Stomach (tissue), 9 donors: ENCODE results near the gene CKLF. TPM values are rescaled to one million over a fixed set of nuclear protein-coding genes. Genes with fewer than 3 reads are reported as not detected.

Source experiments
- DNase-seq, 2 donors: peaks; one replicate each; pipeline versions ENCODE4 v3.0.0 to v3.0.0-alpha.2; 2013 to 2019
- H3K27ac ChIP-seq, 5 donors: fragments of 200-600 bp in 4 of 5; sonication (generic) in 4 of 5; one replicate each; pipeline ENCODE4 v1.5.1; 2013 to 2019; ENCODE audit warnings: mild to moderate bottlenecking in 1 of 5, moderate library complexity in 1 of 5
- H3K27me3 ChIP-seq, 3 donors: fragments of 200-600 bp; sonication (generic); one replicate each; pipeline ENCODE4 v1.5.1; 2017 to 2019; ENCODE audit warnings: mixed run types in 1 of 3
- H3K36me3 ChIP-seq, 4 donors: fragments of 200-600 bp; sonication (generic); 1 replicate in 3 of 4; 2 replicates in 1 of 4; pipeline ENCODE4 v1.5.1; 2016 to 2019
- H3K4me1 ChIP-seq, 4 donors: fragments of 200-600 bp; sonication (generic); one replicate each; pipeline ENCODE4 v1.5.1; 2016 to 2019
- H3K4me3 ChIP-seq, 4 donors: fragments of 200-600 bp; sonication (generic) in 3 of 4; one replicate each; pipeline ENCODE4 v1.5.1; 2016 to 2019; ENCODE audit warnings: mild to moderate bottlenecking in 1 of 4
- H3K9me3 ChIP-seq, 4 donors: fragments of 200-600 bp; sonication (generic); one replicate each; pipeline ENCODE4 v1.5.1; 2016 to 2019
- EP300 ChIP-seq: sonication (generic); formaldehyde crosslinking; IDR thresholded peaks from one replicate; pipeline ENCODE4 v1.6.1; 2017; ENCODE audit warnings: antibody characterized with exemption
- POLR2A ChIP-seq, 4 donors: fragments of 450-650 bp; IDR thresholded peaks; one replicate each; pipeline ENCODE4 v1.6.1; 2016; ENCODE audit warnings: antibody characterized with exemption in 4 of 4, control low read depth in 2 of 4, mild to moderate bottlenecking in 1 of 4, moderate library complexity in 1 of 4
- POLR2AphosphoS5 ChIP-seq, 3 donors: sonication (generic); formaldehyde crosslinking; IDR thresholded peaks; one replicate each; pipeline ENCODE4 v1.6.1; 2016; ENCODE audit warnings: antibody characterized with exemption in 3 of 3
- WGBS, 5 donors: extraction: QIAGEN DNeasy Blood & Tissue Kit in 3 of 5; methylation state at CpG; one replicate each; pipeline versions ENCODE4 v1.1.5 to v1.1.7; 2013 to 2018; 5-methylcytosine and 5-hydroxymethylcytosine counted together
- intact Hi-C: fragments of 100-400 bp; cut with DNase I; formaldehyde crosslinking; loops from one replicate; pipeline ENCODE4 v1.15.1; 2023; ENCODE audit warnings: low total_unique reads
- polyA plus RNA-seq, 3 donors: library from polyadenylated mRNA; stranded (reverse); fragments of 200-250 nt; gene quantifications; one replicate each; pipeline ENCODE4 v1.2.3, GENCODE V29; 2013
- total RNA-seq, 5 donors: library from RNA; depleted of rRNA; stranded (reverse); fragments of >200 nt; gene quantifications; one replicate each; pipeline versions ENCODE4 v1.1.0 to v1.2.3, GENCODE V29; 2014 to 2016
- TF ChIP-seq, protein P1 (sequence below), 7 experiments: fragments of 450-650 bp in 4 of 7; fragments of 200-600 bp in 3 of 7; sonication (generic) in 3 of 7; IDR thresholded peaks; one replicate each; pipeline ENCODE4 v1.5.1; 2016 to 2019; ENCODE audit warnings: antibody characterized with exemption in 7 of 7, control low read depth in 2 of 7, mild to moderate bottlenecking in 1 of 7
- donor health status: healthy with polysubstance abuse.
- donor health status: Bipolar disorder and iron deficiency.
- donor health status: healthy.

Gene CKLF
- total and polyA plus RNA-seq, 8 donors = 4.1 to 35.7 (median 25.2) TPM; not detected in 1

DNA sequence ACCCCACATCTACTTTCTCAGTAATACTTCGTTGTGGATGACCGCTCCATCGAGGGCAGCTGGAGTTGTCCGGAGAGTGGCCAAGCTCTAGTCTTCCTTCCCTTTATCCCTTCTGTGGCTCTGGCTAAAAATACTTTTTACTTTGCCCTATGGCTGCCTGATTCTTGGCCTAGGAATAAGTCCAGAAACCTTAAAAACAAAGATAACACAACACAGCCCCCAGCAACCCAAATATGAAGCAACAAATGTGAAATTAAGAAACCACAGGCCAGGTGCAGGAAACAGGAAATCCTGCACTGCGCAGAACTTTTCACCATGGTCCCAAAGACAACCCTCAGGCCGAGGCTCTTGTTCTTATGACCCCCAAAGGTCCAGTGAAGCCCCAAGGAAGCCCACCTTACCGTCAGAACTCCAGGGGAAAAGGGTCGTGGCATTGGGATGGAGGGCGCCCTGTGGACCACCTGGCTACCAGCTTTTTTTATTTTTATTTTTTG lies 28.5 kb upstream of the CKLF start:
- 67 to 81% (median 73%) methylated on average over 9 of the region's 9 CpGs for WGBS, 5 donors
- Histone ChIP-seq H3K4me1 (peaks cover 33 to 70% (median 45%) of the 10 kb centered on the region in 4 donors), H3K4me3 (no peak overlapping the region), H3K27me3 (no peaks in the 10 kb centered on the region), H3K9me3 (no peaks in the 10 kb centered on the region), H3K36me3 (peaks cover 9 to 87% (median 59%) of the 10 kb centered on the region in 4 donors), H3K27ac (peak overlapping the region in 4 of 5 donors; percentile 67 to 99 (median 96))
- DNase-seq = peak in 1 of 2 donors; percentile 48
- TF ChIP-seq EP300 (no peak), POLR2AphosphoS5 (IDR thresholded peaks at IDR 0.05) (peak in 1 of 3 donors; percentile 44), POLR2A (IDR thresholded peaks at IDR 0.05) (no peak)
- TF ChIP-seq, protein P1, sequence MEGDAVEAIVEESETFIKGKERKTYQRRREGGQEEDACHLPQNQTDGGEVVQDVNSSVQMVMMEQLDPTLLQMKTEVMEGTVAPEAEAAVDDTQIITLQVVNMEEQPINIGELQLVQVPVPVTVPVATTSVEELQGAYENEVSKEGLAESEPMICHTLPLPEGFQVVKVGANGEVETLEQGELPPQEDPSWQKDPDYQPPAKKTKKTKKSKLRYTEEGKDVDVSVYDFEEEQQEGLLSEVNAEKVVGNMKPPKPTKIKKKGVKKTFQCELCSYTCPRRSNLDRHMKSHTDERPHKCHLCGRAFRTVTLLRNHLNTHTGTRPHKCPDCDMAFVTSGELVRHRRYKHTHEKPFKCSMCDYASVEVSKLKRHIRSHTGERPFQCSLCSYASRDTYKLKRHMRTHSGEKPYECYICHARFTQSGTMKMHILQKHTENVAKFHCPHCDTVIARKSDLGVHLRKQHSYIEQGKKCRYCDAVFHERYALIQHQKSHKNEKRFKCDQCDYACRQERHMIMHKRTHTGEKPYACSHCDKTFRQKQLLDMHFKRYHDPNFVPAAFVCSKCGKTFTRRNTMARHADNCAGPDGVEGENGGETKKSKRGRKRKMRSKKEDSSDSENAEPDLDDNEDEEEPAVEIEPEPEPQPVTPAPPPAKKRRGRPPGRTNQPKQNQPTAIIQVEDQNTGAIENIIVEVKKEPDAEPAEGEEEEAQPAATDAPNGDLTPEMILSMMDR (IDR thresholded peaks at IDR 0.05) = no peak
- intact Hi-C loops = no loop called here

DNA sequence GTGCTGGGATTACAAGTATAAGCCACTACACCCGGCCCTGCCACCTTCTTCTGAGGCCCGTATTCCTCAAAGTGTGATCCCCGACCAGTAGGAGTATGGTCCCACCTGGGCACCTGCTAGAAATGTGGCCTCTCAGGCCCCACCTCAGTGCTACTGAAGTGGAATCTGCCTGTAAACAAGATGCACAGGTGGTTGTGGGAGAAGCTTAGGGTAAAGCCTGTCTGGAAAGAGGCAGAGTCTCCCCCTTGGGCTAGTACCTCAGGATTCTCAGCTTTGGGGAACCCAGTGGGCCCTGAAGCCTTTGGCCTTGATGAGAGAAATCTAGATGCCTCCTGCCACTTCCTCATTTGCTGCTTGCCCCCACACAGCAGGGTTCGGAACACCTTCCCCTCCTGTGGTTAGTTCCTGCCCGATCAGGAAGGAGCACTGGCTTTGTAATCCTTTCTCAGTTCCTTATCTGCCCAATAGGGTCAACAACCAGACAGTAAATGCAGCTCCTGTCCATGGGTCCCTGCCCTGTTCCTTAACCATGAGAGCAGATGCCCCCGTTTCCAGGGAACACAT lies 27.7 kb upstream of the CKLF start:
- WGBS, 5 donors = 67 to 75% (median 68%) methylated on average over 6 of the region's 6 CpGs
- no peaks in the 10 kb centered on the region for H3K27me3 ChIP-seq
- no peaks in the 10 kb centered on the region for H3K9me3 ChIP-seq
- peak in 1 of 2 donors; percentile 55 for DNase-seq
- intact Hi-C loops = no loop called here
- peaks cover 15 to 94% (median 65%) of the 10 kb centered on the region in 4 donors for H3K36me3 ChIP-seq
- TF ChIP-seq POLR2A (IDR thresholded peaks at IDR 0.05) = no peak
- TF ChIP-seq EP300 = no peak
- TF ChIP-seq, protein P1 (IDR thresholded peaks at IDR 0.05) = peak in 1 of 7 experiments; percentile 11
- TF ChIP-seq POLR2AphosphoS5 (IDR thresholded peaks at IDR 0.05) = peak in 2 of 3 donors; percentile 36 to 49
- peak overlapping the region in 4 of 5 donors; percentile 67 to 99 (median 96) for H3K27ac ChIP-seq
- H3K4me3 ChIP-seq = no peak overlapping the region
- H3K4me1 ChIP-seq = peaks cover 30 to 63% (median 41%) of the 10 kb centered on the region in 4 donors

DNA sequence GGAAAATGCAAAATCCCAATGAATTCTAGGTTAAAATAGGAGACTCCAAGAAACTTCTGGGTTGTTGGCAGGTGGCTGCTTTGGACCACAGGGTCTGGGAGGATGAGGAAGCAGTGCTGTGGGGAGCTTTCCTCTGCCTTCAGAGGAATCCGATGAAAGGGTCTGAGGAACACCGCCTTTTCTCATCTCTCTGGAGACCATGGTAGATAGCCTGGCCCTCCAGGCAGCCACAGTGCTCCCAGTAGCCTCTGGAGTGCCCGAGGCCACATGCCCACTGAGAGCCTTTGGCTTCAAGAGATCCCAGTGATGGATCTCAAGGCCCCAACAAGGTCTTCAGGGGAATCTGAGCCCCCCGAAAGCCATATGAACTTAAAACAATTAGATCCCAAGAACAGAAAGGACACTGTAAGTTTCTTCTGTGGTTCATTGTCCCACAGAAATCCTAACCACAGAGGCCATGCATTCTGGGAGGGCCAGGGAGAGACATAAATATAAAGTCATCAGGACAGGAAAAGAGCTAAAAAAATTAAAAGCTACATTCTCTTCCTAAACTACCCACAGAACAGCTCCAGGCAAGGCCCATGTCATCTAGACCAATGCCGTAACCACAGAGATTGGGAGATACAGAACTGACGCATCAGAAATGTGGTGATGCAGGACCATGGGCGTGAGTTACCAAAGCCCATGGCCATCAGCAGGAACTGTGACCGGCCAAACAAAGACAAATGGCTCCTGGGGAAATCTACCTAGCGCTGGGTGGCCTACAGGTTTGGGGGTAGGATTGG lies 26.8 kb upstream of the CKLF start:
- peak overlapping the region in 4 of 5 donors; percentile 67 to 99 (median 96) for H3K27ac ChIP-seq
- no peak overlapping the region for H3K4me3 ChIP-seq
- H3K4me1 ChIP-seq = peaks cover 28 to 54% (median 34%) of the 10 kb centered on the region in 4 donors
- intact Hi-C loops = no loop called here
- no peaks in the 10 kb centered on the region for H3K9me3 ChIP-seq
- no peaks in the 10 kb centered on the region for H3K27me3 ChIP-seq
- 82 to 94% (median 88%) methylated on average over 9 of the region's 9 CpGs for WGBS, 5 donors
- H3K36me3 ChIP-seq = peaks cover 23 to 94% (median 65%) of the 10 kb centered on the region in 4 donors
- DNase-seq = no peak
- TF ChIP-seq, protein P1 (IDR thresholded peaks at IDR 0.05) = no peak
- no peak for TF ChIP-seq POLR2AphosphoS5 (IDR thresholded peaks at IDR 0.05)
- TF ChIP-seq POLR2A (IDR thresholded peaks at IDR 0.05) = no peak
- TF ChIP-seq EP300 = no peak

DNA sequence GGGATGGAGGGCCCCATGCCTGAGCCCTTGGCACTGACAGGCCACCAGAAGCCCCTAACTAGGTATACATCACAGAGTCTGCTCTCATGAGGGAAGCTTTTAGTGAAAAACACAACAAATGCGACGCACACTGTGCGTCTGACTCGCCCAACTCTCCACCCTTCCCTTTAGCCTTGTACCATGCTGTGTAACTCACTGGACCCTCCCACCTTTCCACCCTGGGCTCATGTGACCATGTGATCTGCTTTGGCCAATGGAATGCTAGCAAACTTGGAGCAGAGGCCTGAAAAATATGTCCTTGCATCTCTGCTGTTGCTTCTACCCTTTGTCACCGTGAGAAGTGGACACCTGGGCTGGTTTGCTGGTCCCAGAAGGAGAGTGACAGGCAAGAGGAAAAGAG lies 24.1 kb upstream of the CKLF start:
- Histone ChIP-seq H3K36me3 (peaks cover 34 to 97% (median 92%) of the 10 kb centered on the region in 4 donors), H3K4me1 (peaks cover 3 to 28% (median 10%) of the 10 kb centered on the region in 4 donors), H3K4me3 (no peak overlapping the region), H3K27ac (no peak overlapping the region), H3K9me3 (no peaks in the 10 kb centered on the region), H3K27me3 (no peaks in the 10 kb centered on the region)
- WGBS, 5 donors = 96 to 98% (median 97%) methylated on average over 5 of the region's 5 CpGs
- DNase-seq = no peak
- intact Hi-C loops = no loop called here
- TF ChIP-seq POLR2AphosphoS5 (IDR thresholded peaks at IDR 0.05) (no peak), POLR2A (IDR thresholded peaks at IDR 0.05) (no peak), EP300 (no peak)
- TF ChIP-seq, protein P1 (IDR thresholded peaks at IDR 0.05) = no peak
